M059J (cell line): ENCODE measurements around the gene GAK. TPM values are rescaled to one million over a fixed set of nuclear protein-coding genes. Genes with fewer than 3 reads are reported as not detected.

Source experiments
- DNase-seq: peaks from one replicate; pipeline ENCODE4 v3.0.0-alpha.2; 2012; ENCODE audit warnings: low read depth
- total RNA-seq: library from RNA; depleted of rRNA; stranded (reverse); fragments of >200 nt; shearing (Covaris generic); gene quantifications from 2 replicates; pipeline ENCODE4 v1.2.3, GENCODE V29; 2014

Gene GAK
- total RNA-seq, 1 experiment from 2014 or later, result 67.5 TPM

DNA sequence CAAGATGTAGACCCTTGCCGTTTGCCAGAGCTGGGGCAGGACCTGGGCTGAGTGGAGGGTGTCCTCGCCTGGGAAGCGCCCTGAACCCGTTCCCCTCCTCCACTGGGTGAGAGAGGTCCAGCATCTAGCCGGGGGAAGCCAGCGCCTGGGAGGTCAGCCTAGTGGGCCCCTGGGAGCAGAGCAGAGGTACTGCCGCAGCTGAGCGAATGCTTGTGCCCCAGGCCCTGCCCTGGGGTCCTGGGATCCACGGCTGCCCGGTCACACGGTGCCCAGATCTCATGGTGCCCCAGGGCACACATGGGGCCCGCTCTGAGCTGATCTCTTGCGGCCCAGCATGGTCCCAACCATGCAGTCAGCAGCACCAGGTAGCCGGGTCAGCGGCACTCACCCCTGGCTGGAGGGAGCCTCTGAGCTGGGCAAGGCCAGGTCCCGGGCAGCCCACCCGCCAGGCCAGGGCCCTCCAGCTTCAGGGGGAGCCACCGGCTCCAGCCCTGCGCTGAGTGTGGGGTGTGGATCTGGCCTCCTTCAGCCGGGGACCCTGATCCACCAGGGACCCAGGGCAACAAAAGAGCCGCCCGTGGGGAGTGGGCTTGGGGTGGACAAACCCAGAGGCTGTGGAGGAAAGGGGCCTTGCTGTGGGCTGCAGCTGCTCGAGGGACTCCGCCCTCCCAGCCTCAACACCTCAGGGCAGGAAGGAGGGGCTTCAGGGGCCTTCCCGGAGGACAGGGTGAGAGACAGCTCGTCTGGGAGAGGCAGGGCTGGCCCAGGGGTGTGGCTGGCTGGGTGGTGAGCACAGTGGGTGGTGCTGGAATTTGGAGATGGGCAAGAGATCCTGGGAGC, 102.1 kb downstream of the GAK start:
- no peak for DNase-seq

DNA sequence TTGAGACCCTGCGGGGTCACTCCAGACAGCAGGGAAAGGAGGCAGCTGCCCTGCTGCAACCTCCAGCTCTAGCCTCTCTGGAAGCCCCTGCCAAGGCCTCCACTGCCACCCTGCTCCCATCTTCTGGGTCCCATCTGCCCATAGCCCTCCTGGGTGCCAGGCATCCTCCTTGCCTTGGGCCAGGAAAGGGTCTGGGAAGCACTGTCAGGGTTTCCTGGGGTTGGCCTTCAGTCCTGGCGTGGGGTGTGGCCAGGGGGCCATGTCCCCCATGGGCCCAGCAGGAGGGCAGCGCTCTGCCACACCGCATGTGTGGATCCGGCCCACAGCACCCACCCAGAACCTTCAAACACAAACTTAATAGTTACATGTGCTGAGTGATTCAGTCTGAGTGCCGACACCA, 102.8 kb downstream of the GAK start:
- DNase-seq, result no peak

DNA sequence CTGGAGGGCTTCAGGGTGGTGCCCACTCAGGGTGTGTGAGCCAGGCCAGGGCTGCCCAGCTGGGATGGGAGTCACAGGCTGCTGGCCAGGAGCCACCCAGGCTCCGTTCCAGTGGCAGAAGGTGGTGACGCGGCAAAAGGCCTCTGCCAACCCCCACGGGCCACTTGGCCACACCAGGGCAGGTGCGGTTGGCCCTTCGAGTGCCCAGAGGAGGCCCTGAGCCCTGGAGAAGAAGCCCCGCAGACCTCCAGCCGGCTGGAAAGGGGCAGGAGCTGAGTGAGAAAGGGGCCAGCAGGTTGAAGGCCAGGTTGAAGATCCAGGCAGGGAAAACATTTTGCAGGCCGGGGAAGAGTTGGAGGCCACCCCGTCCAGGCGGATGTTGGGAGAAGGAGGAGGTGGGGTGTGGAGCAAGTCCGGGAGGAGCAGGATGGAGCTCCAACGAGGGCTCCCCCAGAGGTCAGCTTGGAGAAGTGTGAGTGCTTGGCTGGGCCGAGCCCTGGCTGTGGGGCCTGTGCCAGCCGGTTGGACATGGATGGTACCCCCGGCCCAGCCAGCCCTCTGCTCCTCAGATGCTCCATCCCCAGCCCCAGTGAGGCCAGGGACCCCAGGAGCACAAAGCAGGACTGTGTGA, 103.4 kb downstream of the GAK start:
- peak; percentile 50 for DNase-seq

DNA sequence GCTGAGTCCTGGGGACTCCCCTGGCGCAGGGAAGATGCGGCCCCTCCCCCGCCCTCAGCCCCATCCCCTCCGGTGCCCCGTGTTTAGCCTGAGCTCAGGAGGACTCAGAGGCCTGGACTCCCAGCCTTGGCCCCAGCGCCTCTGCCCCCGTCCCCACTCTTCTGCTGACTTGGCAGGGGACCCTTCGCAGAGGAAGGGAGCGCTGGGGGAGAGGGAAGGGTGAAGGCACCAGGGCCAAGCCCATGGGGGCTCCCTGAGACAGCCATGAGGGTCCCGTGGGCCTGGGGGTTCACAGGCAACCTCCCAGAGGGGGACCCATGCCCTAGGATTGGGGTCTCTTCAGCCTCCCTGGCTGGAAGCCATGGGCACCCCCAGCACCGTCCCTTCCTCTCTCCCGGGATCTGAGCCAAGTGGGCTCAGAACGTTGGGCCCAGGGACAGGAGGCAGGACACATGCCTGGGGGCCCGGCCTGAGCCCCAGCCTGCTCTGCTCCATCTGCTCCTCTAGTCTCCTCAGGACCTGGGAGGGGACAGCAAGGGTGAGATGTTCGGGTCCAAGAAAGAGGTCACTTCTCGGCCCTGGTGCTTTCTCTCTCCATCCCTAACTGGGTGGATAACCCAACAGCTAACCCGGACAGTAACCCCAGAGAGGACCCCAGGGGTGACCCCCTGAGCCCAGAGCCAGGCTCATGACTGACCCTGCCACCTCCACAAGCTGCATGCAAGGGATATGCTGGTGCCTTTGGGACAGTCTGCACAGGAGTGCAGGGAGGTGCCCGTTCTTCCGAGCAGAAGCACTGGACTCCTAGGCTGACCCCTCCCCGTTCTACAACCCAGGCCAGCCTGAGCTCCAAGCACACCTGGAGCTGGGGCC, 104.7 kb downstream of the GAK start:
- DNase-seq, result peak; percentile 21

DNA sequence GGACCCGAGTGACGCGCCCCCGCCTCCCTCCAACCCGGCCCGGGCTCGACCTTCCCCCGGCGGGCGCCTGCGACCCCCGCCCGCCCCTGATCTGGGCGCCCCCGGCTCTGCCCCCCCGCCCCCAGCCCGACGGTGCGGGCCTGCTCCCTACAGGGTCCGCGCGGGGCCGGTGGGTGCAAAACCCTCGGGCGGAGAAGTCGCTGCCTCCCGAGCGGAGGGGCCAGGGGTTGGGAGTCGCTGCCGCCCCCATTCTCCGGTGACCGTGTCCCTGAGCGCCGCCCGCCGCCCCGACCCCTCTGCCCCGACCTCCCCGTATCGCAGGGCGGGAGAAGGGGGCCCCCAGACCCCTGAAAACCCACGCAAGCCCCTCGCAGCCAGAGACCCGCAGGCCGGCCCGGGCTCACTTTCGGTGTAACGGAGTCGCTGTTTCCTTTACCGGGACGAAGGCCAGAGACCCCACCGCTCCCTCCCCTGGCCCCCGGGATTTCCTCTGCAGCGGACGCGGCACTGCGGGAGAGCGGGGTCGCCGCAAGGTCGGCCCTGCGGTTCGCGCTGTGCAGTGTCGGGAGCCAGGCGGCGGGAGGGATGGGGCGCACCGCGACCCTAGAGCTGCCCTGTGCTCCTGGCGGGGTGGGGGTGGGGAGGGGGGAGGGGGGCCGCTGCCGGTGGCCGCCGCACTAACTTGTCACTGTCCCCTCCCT, 105.5 kb downstream of the GAK start:
- no peak for DNase-seq

DNA sequence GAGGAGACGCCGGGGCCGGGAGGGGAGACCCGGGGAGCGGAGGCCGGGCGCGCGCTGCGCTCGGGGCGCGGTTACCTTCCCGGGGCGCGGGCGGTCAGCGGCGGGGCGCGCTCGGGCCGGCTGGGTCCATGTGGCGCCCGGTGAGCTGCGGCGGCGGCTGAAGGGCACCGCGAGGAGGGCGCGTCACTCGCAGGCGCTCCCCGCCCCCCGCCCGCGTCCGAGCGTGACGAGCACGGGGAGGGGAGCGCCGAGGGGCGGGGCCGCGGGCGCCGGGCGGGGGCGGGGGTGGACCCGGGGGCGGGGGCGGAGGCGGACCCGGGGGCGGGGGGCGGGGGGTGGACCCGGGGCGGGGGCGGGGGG, 106.2 kb downstream of the GAK start, which contains the start of gene CPLX1:
TSS of gene CPLX1 (minus strand) at position 159 of the 360 bp plus-strand sequence. CDS start 1,607 bp downstream, outside the sequence.
- peak; percentile 20 for DNase-seq

DNA sequence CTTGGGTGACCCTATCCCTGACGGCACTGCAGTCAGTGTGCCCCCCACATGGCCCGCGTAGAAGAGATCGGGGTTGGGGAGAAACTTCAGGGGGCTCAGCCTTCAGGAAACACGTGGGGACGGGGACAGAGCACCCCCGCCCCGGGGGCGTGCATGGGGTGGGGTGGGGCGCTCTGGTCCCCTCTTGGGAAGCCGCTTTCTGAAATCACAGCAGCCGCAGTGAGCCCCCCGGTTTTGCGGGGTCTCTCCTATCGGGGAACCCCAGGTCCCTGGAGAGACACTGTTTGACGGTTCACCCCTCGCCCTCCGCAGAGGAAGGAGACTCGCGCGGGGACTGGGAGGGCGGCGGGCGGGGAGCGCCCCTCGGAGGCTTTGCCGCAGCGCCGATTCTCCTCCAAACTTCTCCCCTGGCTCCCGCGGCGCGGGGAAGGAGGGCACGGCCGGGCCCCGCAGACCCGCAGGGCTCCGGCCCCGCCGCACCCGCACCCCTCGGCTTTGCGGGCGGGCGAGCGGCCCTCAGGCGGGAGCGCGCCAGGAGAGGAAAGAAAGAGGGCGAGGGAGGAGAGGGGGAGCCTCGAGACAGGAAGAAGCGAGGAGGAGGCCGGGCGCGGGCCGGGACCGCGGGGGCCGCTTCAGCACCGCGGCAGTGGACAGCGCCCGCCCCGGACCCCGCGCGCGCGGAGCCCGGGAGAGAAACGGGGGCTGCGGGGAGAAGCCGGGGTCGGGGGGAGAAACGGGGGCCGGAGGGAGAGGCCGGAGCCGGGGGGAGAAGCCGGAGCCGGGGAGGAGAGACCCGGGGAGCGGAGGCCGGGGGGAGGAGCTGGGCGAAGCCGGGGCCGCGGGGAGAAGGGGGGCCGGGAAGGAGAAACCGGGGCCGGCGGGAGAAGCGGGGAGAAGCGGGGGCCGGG, 106.8 kb downstream of the GAK start:
- DNase-seq, result no peak

DNA sequence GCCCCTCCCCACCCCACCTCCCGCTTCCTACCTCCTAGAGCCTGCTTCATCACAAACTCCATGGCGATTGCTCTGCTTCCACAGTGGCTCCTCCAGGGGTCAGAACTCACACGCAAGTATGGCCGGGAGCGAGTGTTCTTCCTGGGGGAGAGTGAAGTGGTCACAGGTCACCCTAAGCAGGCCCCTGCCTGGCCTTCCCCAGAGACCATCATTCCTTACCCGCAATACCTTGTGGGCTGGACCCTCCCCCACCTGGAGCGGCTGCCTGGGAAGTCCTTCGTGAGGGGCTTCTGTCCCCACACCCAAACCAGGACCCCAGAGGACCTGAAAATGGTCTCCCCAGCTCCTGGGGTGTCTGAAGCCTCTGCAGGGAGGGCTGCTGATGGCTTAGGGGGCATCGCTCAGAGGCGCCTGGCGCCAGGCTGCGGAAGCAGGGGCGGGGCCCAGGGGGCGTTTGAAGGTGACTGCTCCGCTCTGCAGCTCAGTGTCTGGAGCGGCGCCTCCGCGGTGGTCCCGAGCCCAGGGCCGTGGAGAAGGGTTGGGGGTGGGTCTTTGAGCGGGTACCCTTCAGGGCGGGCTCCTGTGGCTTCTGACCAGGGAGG, 107.6 kb downstream of the GAK start:
- peak; percentile 29 for DNase-seq

DNA sequence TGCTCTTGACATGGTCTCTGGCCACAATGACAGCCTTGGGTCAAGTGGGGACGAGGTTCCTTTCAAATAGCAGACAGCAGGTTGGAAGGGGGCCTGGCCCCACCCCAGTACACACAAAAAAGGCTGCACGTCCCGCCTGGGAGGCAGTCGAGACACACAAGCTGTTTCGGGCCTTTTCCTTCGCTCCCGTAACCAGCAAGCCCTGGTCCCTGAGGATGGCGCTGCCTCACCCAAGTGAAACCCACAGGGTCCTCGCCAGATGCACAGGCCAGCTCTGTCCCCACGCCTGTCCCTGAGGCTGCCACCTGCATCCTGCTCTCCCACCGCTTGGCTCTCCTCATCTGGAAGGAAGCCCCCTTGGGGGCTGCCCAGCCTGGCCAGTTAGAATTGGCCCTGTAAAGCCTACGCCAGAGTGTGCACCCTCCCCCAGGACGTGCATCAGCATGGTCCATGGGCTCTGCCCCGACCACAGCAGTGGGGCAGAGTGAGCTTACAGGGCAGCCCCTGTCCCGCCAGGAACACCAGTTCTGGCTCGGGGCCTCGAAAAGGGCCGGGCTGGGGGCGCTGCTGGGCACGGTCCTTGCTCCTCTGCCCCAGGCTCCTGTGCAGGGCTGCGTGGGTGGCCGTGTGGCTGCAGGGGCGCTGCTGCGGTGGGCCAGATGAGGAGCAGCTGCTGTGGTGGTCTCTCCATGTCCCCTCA, 108.2 kb downstream of the GAK start:
- DNase-seq, result no peak

DNA sequence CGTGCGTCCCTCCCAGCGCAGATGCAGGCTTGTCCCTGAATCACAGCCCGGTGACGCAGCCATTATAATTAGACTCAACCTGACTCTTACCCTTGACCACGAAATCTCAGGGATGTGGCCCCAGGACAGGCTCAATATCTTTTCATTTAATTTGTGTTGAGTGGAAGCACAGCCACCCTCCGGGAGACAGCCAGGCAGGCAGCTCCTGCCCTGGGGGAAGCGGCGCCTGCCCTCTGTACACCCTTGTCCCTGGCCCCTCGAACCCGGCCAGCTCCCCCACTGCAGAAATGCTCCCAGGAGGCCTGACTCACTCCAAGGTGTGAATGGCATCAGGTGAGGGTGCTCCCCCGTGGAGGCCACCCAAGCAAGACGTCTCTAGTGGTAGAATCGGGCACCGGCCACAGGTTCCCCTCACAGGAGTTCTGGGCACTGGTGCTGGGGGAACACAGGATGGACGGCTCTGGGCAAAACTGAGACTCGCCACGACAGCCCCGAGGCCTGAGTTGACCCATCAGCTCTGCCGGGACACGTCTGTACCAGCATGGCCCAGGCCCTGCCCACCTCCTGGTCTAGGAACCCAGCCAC, 108.8 kb downstream of the GAK start:
- DNase-seq, result peak; percentile 30

DNA sequence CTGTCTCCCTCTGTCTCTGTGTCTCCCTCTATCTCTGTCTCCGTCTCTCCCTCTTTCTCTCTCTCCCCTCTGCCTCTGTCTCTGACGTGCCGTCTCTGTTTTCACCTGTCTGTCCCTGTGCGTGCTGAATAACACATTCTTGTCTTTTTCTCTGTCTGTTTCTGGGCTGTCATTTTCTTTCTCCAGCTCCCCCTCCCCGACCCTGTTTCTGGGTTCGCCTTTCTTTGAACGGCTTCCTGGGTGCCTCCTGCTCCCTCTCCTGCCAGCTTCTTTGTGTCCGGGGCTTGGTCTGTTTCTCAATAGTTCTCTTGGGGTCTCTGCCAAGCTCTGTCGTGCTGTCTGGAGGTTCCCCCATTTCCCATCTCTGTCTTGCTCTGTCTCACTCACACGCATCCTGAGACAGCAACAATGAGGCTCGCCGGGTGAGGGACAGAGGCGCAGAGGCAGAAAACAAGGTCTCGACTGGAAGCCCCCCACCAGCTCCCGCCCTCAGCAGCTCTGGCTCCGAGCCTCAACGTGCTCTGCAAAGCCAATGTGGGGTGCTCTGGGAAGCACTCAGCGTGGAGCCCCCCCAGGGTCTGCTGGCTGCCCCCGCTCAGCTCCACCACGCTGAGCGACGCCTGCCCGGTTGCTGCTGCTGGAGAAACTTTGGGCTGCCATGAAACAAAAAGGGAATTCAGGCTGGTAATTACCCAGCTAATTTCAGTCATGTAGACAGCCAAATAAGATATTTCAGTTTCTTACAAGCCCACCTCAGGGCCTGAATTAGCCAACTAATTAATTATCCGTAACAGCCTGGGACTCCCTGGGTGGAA, 109.5 kb downstream of the GAK start:
- no peak for DNase-seq

DNA sequence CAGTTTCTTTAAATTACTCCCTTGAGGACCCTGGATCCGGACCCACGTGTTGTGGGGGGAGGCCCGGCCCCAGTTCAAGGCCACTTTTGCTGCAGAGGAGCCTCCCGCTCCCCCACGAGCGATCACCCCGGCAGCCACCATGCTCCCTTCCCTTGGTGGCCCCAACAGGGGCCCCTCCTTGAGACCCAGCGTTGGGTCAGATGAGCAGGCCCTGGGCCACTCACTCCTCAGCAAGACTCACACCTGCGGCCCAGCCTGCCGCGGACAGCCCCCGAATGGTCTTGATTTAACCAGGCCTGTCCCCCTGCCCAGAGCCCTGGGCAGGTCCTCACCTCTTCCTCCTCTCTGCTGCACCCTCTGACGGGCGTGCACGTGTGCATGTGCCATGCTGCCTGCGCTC, 110.5 kb downstream of the GAK start:
- DNase-seq, result no peak

DNA sequence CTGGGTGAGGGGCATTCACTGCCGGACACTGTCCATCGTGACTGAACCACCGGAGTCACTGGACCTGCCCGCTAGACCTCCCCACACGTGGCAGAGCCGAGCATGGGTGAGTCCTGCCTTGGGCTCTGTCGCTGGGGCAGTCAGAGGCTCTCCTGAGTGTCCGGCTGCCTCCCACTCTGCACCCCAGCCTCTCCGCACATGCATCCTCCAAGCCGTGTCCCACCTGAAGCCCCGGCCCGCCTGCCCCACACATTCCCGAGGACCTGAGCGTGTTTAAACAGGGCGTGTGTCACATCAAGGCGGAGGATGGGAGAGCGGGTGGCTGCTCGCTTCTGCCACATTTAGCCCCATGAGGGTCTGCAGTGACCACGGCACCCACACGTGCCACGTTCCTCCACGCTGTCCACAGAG, 110.9 kb downstream of the GAK start:
- DNase-seq, result no peak

DNA sequence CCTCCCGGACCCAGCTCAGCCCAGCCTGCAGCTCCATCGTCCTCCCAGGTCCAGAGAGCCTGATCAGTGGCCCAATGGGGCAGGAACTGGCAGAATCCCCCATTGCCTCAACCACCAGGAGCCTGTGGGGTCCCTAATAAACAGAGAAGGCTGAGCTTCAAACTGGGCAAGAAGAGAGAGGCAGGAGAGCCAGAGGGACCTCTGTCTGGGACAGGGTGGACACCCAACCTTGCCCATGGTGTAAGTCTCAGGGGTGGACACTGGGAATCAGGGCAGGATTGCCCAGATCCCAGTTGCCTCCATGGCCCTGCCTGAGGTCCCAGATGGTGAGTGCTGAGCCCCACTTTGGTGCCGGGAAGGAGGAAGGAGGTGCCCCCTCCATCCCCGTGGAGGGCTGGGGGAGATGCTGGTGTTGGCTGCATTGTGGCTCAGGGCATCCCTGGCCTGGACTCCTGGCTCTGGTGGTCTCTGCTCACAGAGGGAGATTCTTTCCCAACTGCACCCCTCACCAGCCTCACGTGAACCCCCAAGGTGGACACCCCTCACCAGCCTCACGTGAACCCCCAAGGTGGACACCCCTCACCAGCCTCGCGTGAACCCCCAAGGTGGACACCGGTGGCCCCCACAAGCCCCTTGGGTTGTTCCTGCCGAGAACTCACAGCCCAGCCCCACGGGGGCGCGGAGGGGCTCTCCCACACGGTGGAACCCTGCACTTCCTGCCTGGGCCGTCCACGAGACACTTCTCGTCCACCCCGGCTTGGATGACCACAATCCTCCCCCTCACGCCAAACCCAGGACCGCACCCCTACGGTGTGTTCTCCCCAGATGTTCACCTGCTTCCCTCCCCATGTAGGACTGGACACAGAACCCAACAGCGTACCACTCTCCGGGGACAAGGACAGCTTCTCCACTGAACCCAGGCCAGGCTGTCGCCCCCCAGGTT, 111.6 kb downstream of the GAK start:
- DNase-seq, result no peak

DNA sequence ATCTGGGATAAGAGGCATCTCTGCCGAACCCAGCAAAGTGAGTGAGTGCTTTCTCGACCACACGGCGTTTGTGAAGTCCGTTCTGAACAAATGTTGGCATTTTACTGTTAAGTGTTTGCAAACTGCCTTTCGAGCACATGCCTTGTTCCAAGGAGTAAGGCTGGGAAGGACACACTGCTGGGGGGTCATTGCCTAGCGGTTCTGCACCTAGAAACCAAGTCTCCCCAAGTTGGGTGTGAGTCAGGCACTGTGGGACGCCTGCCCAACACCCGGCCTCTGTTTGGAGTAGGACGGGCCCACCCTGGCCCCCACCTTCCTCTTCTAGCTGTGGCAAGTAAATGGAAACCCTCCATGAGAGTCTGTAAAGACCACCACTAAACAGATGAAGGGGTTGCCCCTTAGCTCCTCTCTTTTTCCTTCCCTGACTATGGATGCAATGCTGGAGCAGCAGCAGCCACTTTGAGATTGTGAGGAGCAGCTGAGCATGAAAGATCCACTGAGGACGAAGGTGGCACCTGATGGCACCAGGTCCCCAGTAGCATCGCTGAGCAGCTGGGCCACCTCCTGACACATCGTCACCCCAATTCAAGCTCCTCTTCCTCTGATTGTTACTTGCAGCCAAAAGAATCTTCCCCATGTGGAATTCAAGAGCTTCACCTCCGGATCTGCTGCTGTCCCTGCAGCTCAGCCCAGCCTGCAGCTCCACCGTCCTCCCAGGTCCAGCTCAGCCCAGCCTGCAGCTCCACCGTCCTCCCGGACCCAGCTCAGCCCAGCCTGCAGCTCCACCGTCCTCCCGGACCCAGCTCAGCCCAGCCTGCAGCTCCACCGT, 112.5 kb downstream of the GAK start:
- no peak for DNase-seq
